HepG2 (cell line): Measurements from ENCODE around the gene KRT2. TPM values are rescaled to one million over a fixed set of nuclear protein-coding genes. Genes with fewer than 3 reads are reported as not detected.

Source experiments
- ATAC-seq: fragments of 200-7000 bp; cut with Tn5 transposase; 3 replicates; pipeline ENCODE4 v1.9.1; 2020; ENCODE audit warnings: mild to moderate bottlenecking, moderate library complexity
- BruUV-seq: library from RNA; stranded (reverse); fragments of 400-500 nt; replicated peaks from 2 replicates; lab custom pipeline; 2021; lab: Mats Ljungman, UMichigan
- CTCF ChIA-PET: fragments of 300-600 bp; formaldehyde crosslinking; extraction: SDS; loops from one replicate; lab custom pipeline; 2021; ENCODE audit warnings: low total read pairs, inconsistent platforms, low intra/inter-chr PET ratio; lab: Yijun Ruan, JAX
- POLR2A ChIA-PET: fragments of 350-600 bp; sonication (Branson Sonifier 250); formaldehyde crosslinking; loops from one replicate; lab custom pipeline; 2020; ENCODE audit warnings: antibody characterized with exemption, inconsistent platforms; lab: Yijun Ruan, JAX
- DNase-seq: peaks from one replicate; pipeline ENCODE4 v3.0.0-alpha.2; 2015; ENCODE audit warnings: low spot score
- FAIRE-seq: peaks from 3 replicates; lab custom pipeline; 2011; peaks lifted over from hg19 to GRCh38; lab: Jason Lieb, UNC
- H2AFZ ChIP-seq: one replicate; pipeline ENCODE4 v1.6.1; 2011; ENCODE audit warnings: low read length, inconsistent platforms
- H3K27ac ChIP-seq: fragments of 300-600 bp; 3 replicates; pipeline ENCODE4 v1.8.0; 2011; ENCODE audit warnings: mixed run types, mild to moderate bottlenecking, mixed read lengths, low read length, inconsistent platforms; ENCODE audit not compliant: insufficient read depth; ENCODE audit errors: extremely low read length
- H3K27me3 ChIP-seq, 2 experiments: fragments of 200-600 bp in 1 of 2; 2 replicates in 1 of 2; 3 replicates in 1 of 2; pipeline versions ENCODE4 v1.6.0 to v1.8.0; 2011; ENCODE audit warnings: low read length in 2 of 2, mild to moderate bottlenecking in 2 of 2, moderate library complexity in 2 of 2, inconsistent platforms in 1 of 2; ENCODE audit not compliant: insufficient read depth in 2 of 2, control insufficient read depth in 1 of 2
- H3K36me3 ChIP-seq, 2 experiments: fragments of 200-600 bp in 1 of 2; replicated peaks in 1 of 2; 2 replicates in 1 of 2; 3 replicates in 1 of 2; pipeline versions ENCODE4 v1.5.1 to v1.8.0; 2011; ENCODE audit warnings: low read length in 2 of 2, inconsistent platforms in 1 of 2; ENCODE audit not compliant: insufficient read depth in 2 of 2, control insufficient read depth in 1 of 2
- H3K4me1 ChIP-seq: 2 replicates; pipeline ENCODE4 v1.5.1; 2012; ENCODE audit warnings: low read length, inconsistent platforms; ENCODE audit not compliant: insufficient read depth
- H3K4me2 ChIP-seq: 2 replicates; pipeline ENCODE4 v1.6.0; 2011; ENCODE audit warnings: low read depth, low read length, inconsistent platforms
- H3K4me3 ChIP-seq, 3 experiments: fragments of 200-600 bp in 1 of 3; sonication (generic), shearing (Covaris generic) in 1 of 3; replicated peaks in 1 of 3; 2 replicates each; pipeline ENCODE4 v1.5.1; 2011 to 2016; ENCODE audit warnings: low read length in 3 of 3, inconsistent platforms in 2 of 3, low read depth in 2 of 3, mild to moderate bottlenecking in 2 of 3, control low read depth in 1 of 3, mixed read lengths in 1 of 3; ENCODE audit not compliant: insufficient read depth in 1 of 3
- H3K79me2 ChIP-seq: one replicate; pipeline ENCODE4 v1.6.1; 2011; ENCODE audit warnings: low read length, inconsistent platforms; ENCODE audit not compliant: insufficient read depth
- H3K9ac ChIP-seq: 2 replicates; pipeline ENCODE4 v1.6.0; 2011; ENCODE audit warnings: mild to moderate bottlenecking, low read depth, low read length, inconsistent platforms; ENCODE audit not compliant: insufficient read depth
- H3K9me3 ChIP-seq: 2 replicates; pipeline ENCODE4 v1.5.1; 2012; ENCODE audit warnings: mild to moderate bottlenecking, low read length
- H4K20me1 ChIP-seq: 2 replicates; pipeline ENCODE4 v1.6.0; 2011; ENCODE audit warnings: inconsistent platforms, mild to moderate bottlenecking, low read length, moderate library complexity; ENCODE audit not compliant: insufficient read depth
- ARID2 ChIP-seq: sonication (generic); formaldehyde crosslinking; IDR thresholded peaks from 2 replicates; pipeline ENCODE4 v1.8.1; 2022; ENCODE audit warnings: mild to moderate bottlenecking, missing genetic modification reagents, borderline replicate concordance
- EZH2 ChIP-seq: conservative IDR thresholded peaks from 2 replicates; pipeline ENCODE4 v1.6.1; 2012; ENCODE audit warnings: mild to moderate bottlenecking, low read depth, low read length, moderate library complexity
- MEF2D ChIP-seq: sonication (generic); formaldehyde crosslinking; IDR thresholded peaks from 2 replicates; pipeline ENCODE4 v1.5.1; 2020; ENCODE audit warnings: mild to moderate bottlenecking, missing genetic modification reagents
- MLLT10 ChIP-seq: sonication (generic); formaldehyde crosslinking; IDR thresholded peaks from 2 replicates; pipeline ENCODE4 v1.4.0; 2020; ENCODE audit warnings: missing genetic modification reagents
- MYNN ChIP-seq: sonication (generic); formaldehyde crosslinking; IDR thresholded peaks from 2 replicates; pipeline ENCODE4 v1.4.0; 2020; ENCODE audit warnings: mild to moderate bottlenecking, low read depth, missing genetic modification reagents
- RELA ChIP-seq: sonication (generic); formaldehyde crosslinking; IDR thresholded peaks from 2 replicates; pipeline ENCODE4 v1.4.0; 2020; ENCODE audit warnings: missing genetic modification reagents
- REPIN1 ChIP-seq: sonication (generic); formaldehyde crosslinking; IDR thresholded peaks from 2 replicates; pipeline ENCODE4 v1.8.0; 2022; ENCODE audit warnings: missing genetic modification reagents, low read depth, mild to moderate bottlenecking, borderline replicate concordance
- SALL1 ChIP-seq: sonication (generic); formaldehyde crosslinking; IDR thresholded peaks from 2 replicates; pipeline ENCODE4 v1.8.0; 2022; ENCODE audit warnings: mild to moderate bottlenecking, missing genetic modification reagents
- ZFP36L2 ChIP-seq: sonication (generic); formaldehyde crosslinking; IDR thresholded peaks from 2 replicates; pipeline ENCODE4 v1.4.0; 2020; ENCODE audit warnings: missing genetic modification reagents
- ZNF326 ChIP-seq: sonication (generic); formaldehyde crosslinking; IDR thresholded peaks from 2 replicates; pipeline ENCODE4 v1.4.0; 2020; ENCODE audit warnings: missing genetic modification reagents, borderline replicate concordance
- ZNF564 ChIP-seq: sonication (generic); formaldehyde crosslinking; IDR thresholded peaks from 2 replicates; pipeline ENCODE4 v1.8.1; 2023; ENCODE audit warnings: mild to moderate bottlenecking, missing genetic modification reagents
- ZNF7 ChIP-seq: IDR thresholded peaks from 2 replicates; pipeline ENCODE4 v1.6.1; 2016; ENCODE audit warnings: missing biosample characterization, missing genetic modification reagents
- WGBS: methylation state at CpG from one replicate; pipeline ENCODE4 v1.1.6; 2017; ENCODE audit warnings: low lambda C conversion rate; 5-methylcytosine and 5-hydroxymethylcytosine counted together
- in situ Hi-C: cut with HindIII; loops from 2 replicates; pipeline ENCODE4 v1.10.0; 2017; ENCODE audit warnings: low pct_unique_long_range_greater_than_20kb; ENCODE audit not compliant: extremely low pct_ligation_motif_present
- intact Hi-C: fragments of 100-400 bp; cut with micrococcal nuclease; formaldehyde crosslinking; loops from one replicate; pipeline ENCODE4 v1.10.0; 2022; ENCODE audit not compliant: unreplicated experiment
- polyA plus RNA-seq, 8 experiments: library from polyadenylated mRNA; depleted of rRNA in 3 of 8; stranded (reverse) in 7 of 8; unstranded in 1 of 8; fragments of >200 nt; fragmentation: Illumina TruSeq in 4 of 8; extraction: Trizol in 4 of 8; gene quantifications; 2 replicates each; pipeline versions ENCODE4 v1.2.1 to v1.2.3, GENCODE V29; 2011 to 2016; ENCODE audit warnings: low read depth in 4 of 8, missing spikeins in 1 of 8, mixed read lengths in 1 of 8; ENCODE audit not compliant: insufficient read depth in 1 of 8
- total RNA-seq, 5 experiments: library from RNA; depleted of rRNA; stranded (reverse); fragments of >200 nt; fragmentation: Illumina TruSeq; extraction: Trizol; gene quantifications; 2 replicates each; pipeline ENCODE4 v1.2.3, GENCODE V29; 2016; ENCODE audit warnings: low read depth in 1 of 5
- TF ChIP-seq, protein P1 (sequence below): sonication (generic); formaldehyde crosslinking; IDR thresholded peaks from 2 replicates; pipeline ENCODE4 v1.8.1; 2023; ENCODE audit warnings: missing genetic modification reagents, mild to moderate bottlenecking, borderline replicate concordance

KRT2 gene
- total and polyA plus RNA-seq, 2 of the 13 experiments (the other 11 are each of a cell fraction or from before 2014, with no cell fraction given), result not detected

DNA sequence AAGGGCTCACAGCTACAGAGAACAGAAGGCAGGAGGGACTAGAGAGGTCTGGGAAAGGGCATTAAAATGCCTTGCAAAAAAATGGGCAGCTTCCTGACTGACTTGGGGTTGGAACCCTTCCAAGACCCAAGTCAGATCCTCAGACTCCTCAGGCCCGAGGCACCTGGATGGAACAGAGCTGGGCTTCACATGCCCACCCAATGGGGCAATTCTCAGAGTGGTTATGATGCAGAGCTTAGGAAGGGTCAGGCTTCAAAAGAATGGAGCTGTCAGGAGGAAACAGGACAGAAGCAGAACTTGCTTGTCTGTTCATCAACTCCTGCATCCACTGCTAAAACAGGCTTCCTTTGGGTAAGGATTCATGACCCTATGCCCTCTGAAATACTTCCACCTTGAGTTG is 37.9 kb upstream of the KRT2 start:
- Histone ChIP-seq H3K27me3 (peaks cover 6 to 57% of the 10 kb centered on the region in 2 experiments; a peak in 3 of 5 replicates), H3K36me3 (no peaks in the 10 kb centered on the region), H3K4me1 (no peaks in the 10 kb centered on the region), H3K27ac (no peak overlapping the region), H3K79me2 (no peaks in the 10 kb centered on the region), H2AFZ (no peak overlapping the region), H3K9me3 (no peaks in the 10 kb centered on the region)
- no peak for ATAC-seq
- 0% methylated on average over 1 of the region's 1 CpG for WGBS
- BruUV-seq, result no TSS peak
- FAIRE-seq, result no peak
- in situ Hi-C loops (loop anchor here (25.0 kb wide), 1 partner anchor 297 kb away; no protein-coding TSS in a partner anchor), intact Hi-C loops (no loop called here)
- DNase-seq, result no peak
- POLR2A ChIA-PET, result no interaction called here
- TF ChIP-seq ZNF564 (CRISPR knock-in tag), result no peak
- TF ChIP-seq MEF2D (CRISPR knock-in tag), result no peak
- TF ChIP-seq ZNF7, result no peak
- TF ChIP-seq, protein P1, sequence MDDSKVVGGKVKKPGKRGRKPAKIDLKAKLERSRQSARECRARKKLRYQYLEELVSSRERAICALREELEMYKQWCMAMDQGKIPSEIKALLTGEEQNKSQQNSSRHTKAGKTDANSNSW (CRISPR knock-in tag), result no peak
- no peak for TF ChIP-seq ZFP36L2 (CRISPR knock-in tag)
- TF ChIP-seq, all 625 proteins: peak for 0
- Histone ChIP-seq H4K20me1 (no peaks in the 10 kb centered on the region), H3K9ac (no peak overlapping the region), H3K4me3 (no peak overlapping the region), H3K4me2 (no peak overlapping the region)
- CTCF ChIA-PET, result no interaction called here

DNA sequence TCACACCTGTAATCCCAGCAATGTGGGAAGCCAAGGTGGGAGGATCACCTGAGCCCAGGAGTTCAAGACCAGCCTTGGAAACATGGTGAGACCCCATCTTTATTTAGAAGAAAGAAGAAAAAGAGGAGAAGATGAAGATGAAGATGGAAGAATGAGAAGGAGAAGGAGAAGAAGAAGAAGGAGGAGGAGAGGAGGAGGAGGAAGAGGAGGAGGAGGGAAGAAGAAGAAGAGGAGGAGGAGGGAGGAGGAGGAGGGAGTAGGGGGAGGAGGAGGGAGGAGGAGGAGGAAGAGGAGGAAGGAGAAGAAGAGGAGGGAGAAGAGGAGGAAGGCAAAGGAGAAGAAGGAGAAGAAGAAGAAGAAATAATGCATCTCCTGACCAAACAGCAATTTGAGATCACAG is 37.2 kb upstream of the KRT2 start:
- Histone ChIP-seq H3K79me2 (no peaks in the 10 kb centered on the region), H4K20me1 (no peaks in the 10 kb centered on the region), H3K4me3 (no peak overlapping the region), H3K4me1 (no peaks in the 10 kb centered on the region), H3K36me3 (no peaks in the 10 kb centered on the region), H2AFZ (no peak overlapping the region), H3K9ac (no peak overlapping the region), H3K27ac (no peak overlapping the region), H3K4me2 (no peak overlapping the region), H3K27me3 (peaks cover 6 to 56% of the 10 kb centered on the region in 2 experiments; a peak in 3 of 5 replicates), H3K9me3 (no peaks in the 10 kb centered on the region)
- ATAC-seq (no peak), DNase-seq (no peak), FAIRE-seq (no peak)
- ChIA-PET POLR2A (no interaction called here), CTCF (no interaction called here)
- BruUV-seq, result no TSS peak
- intact Hi-C loops, result no loop called here
- in situ Hi-C loops, result loop anchor here (25.0 kb wide), 1 partner anchor 298 kb away; no protein-coding TSS in a partner anchor
- TF ChIP-seq MLLT10 (CRISPR knock-in tag) (no peak), SALL1 (no peak), RELA (CRISPR knock-in tag) (no peak), ZNF326 (CRISPR knock-in tag) (no peak), MYNN (CRISPR knock-in tag) (no peak), EZH2 (no peak), REPIN1 (CRISPR knock-in tag) (no peak), ARID2 (CRISPR knock-in tag) (no peak)
